ENCODE measurements around the gene MOB2. TPM values are rescaled to one million over a fixed set of nuclear protein-coding genes. Genes with fewer than 3 reads are reported as not detected.

Gene MOB2
- total and polyA plus RNA-seq, 2 of the 13 experiments (the other 11 are each of a cell fraction or from before 2014, with no cell fraction given) = 21.8 to 27.7 TPM

GRCh38 chr11:1520663-1521267 is 34.2 kb upstream of the MOB2 start:
- ATAC-seq (no peak), DNase-seq (ENCODE audit: low spot score) (no peak), FAIRE-seq (no peak)
- in situ Hi-C loops (cut with HindIII; ENCODE audit: extremely low pct_ligation_motif_present, low pct_unique_long_range_greater_than_20kb) (no loop called here), intact Hi-C loops (cut with micrococcal nuclease; ENCODE audit: unreplicated experiment) (no loop called here)
- no peaks in the 10 kb centered on the region for H3K27me3 ChIP-seq (ENCODE audit: control insufficient read depth in 1 of 2, insufficient read depth in 2 of 2, low read length in 2 of 2)
- no peaks in the 10 kb centered on the region for H3K36me3 ChIP-seq (replicated peaks in 1 of 2; ENCODE audit: control insufficient read depth in 1 of 2, insufficient read depth in 2 of 2, low read length in 2 of 2)
- H3K9ac ChIP-seq (ENCODE audit: insufficient read depth, low read depth, low read length) = no peak overlapping the region
- peaks cover 4% of the 10 kb centered on the region for H3K79me2 ChIP-seq (ENCODE audit: insufficient read depth, low read length)
- no peak for TF ChIP-seq FLYWCH1 (CRISPR knock-in tag; IDR thresholded peaks at IDR 0.05)
- TF ChIP-seq MAFK (conservative IDR thresholded peaks at IDR 0.05 in 1 of 2, IDR thresholded peaks at IDR 0.05 in 1 of 2; ENCODE audit: low read length in 2 of 2) = peak in 1 of 2 experiments; percentile 54; a peak in 3 of 4 replicates
- TF ChIP-seq ZBTB38 (CRISPR knock-in tag; IDR thresholded peaks at IDR 0.05) = no peak
- TF ChIP-seq TBL1XR1 (IDR thresholded peaks at IDR 0.05; ENCODE audit: borderline replicate concordance, low read length, partially characterized antibody) = no peak
- TF ChIP-seq KDM5B (CRISPR knock-in tag; IDR thresholded peaks at IDR 0.05; ENCODE audit: borderline replicate concordance) = no peak
- H3K4me1 ChIP-seq (ENCODE audit: insufficient read depth, low read length) = peaks cover 15% of the 10 kb centered on the region
- H4K20me1 ChIP-seq (ENCODE audit: insufficient read depth, low read length) = peaks cover 59% of the 10 kb centered on the region
- ChIA-PET CTCF (ENCODE audit: low intra/inter-chr PET ratio, low total read pairs) (no interaction called here), POLR2A (no interaction called here)
- no peak overlapping the region for H2AFZ ChIP-seq (ENCODE audit: low read length)
- H3K4me3 ChIP-seq (replicated peaks in 1 of 3; ENCODE audit: insufficient read depth in 1 of 3, low read depth in 2 of 3, low read length in 3 of 3) = no peak overlapping the region
- H3K27ac ChIP-seq (ENCODE audit: extremely low read length, insufficient read depth, low read length) = no peak overlapping the region
- no TSS peak for BruUV-seq (replicated peaks)
- 90% methylated on average over 19 of the region's 19 CpGs for WGBS (ENCODE audit: low lambda C conversion rate)
- no peaks in the 10 kb centered on the region for H3K9me3 ChIP-seq (ENCODE audit: low read length)
- no peak overlapping the region for H3K4me2 ChIP-seq (ENCODE audit: low read depth, low read length)

GRCh38 chr11:1520209-1520662 is 33.7 kb upstream of the MOB2 start:
- ChIA-PET CTCF (ENCODE audit: low intra/inter-chr PET ratio, low total read pairs) (no interaction called here), POLR2A (no interaction called here)
- H4K20me1 ChIP-seq (ENCODE audit: insufficient read depth, low read length) = peaks cover 60% of the 10 kb centered on the region
- no peak overlapping the region for H3K27ac ChIP-seq (ENCODE audit: extremely low read length, insufficient read depth, low read length)
- no TSS peak for BruUV-seq (replicated peaks)
- ATAC-seq = no peak
- no peak overlapping the region for H2AFZ ChIP-seq (ENCODE audit: low read length)
- FAIRE-seq = no peak
- H3K79me2 ChIP-seq (ENCODE audit: insufficient read depth, low read length) = peaks cover 4% of the 10 kb centered on the region
- WGBS (ENCODE audit: low lambda C conversion rate) = 85% methylated on average over 10 of the region's 13 CpGs
- intact Hi-C loops (cut with micrococcal nuclease; ENCODE audit: unreplicated experiment) (no loop called here), in situ Hi-C loops (cut with HindIII; ENCODE audit: extremely low pct_ligation_motif_present, low pct_unique_long_range_greater_than_20kb) (no loop called here)
- no peak overlapping the region for H3K4me3 ChIP-seq (replicated peaks in 1 of 3; ENCODE audit: insufficient read depth in 1 of 3, low read depth in 2 of 3, low read length in 3 of 3)
- H3K9me3 ChIP-seq (ENCODE audit: low read length) = no peaks in the 10 kb centered on the region
- no peaks in the 10 kb centered on the region for H3K27me3 ChIP-seq (ENCODE audit: control insufficient read depth in 1 of 2, insufficient read depth in 2 of 2, low read length in 2 of 2)
- H3K9ac ChIP-seq (ENCODE audit: insufficient read depth, low read depth, low read length) = no peak overlapping the region
- no peak for DNase-seq (ENCODE audit: low spot score)
- peaks cover 15% of the 10 kb centered on the region for H3K4me1 ChIP-seq (ENCODE audit: insufficient read depth, low read length)
- H3K36me3 ChIP-seq (replicated peaks in 1 of 2; ENCODE audit: control insufficient read depth in 1 of 2, insufficient read depth in 2 of 2, low read length in 2 of 2) = no peaks in the 10 kb centered on the region
- no peak overlapping the region for H3K4me2 ChIP-seq (ENCODE audit: low read depth, low read length)
- TF ChIP-seq NR3C1 (CRISPR knock-in tag; IDR thresholded peaks at IDR 0.05) (no peak), PRDM4 (CRISPR knock-in tag; IDR thresholded peaks at IDR 0.05; ENCODE audit: borderline replicate concordance) (no peak), ZNF225 (CRISPR knock-in tag; IDR thresholded peaks at IDR 0.05) (no peak), PHF5A (CRISPR knock-in tag; IDR thresholded peaks at IDR 0.05; ENCODE audit: low read depth, unreplicated experiment) (no peak), ZNF326 (CRISPR knock-in tag; IDR thresholded peaks at IDR 0.05; ENCODE audit: borderline replicate concordance) (no peak), ELF3 (CRISPR knock-in tag; IDR thresholded peaks at IDR 0.05) (no peak), ZNF280D (CRISPR knock-in tag; IDR thresholded peaks at IDR 0.05) (no peak), HES4 (CRISPR knock-in tag; IDR thresholded peaks at IDR 0.05; ENCODE audit: borderline replicate concordance) (no peak), ZFP90 (CRISPR knock-in tag; IDR thresholded peaks at IDR 0.05; ENCODE audit: borderline replicate concordance) (no peak)
